Prostate gland (tissue), 2 donors: ENCODE measurements around the gene FFAR3. TPM values are rescaled to one million over a fixed set of nuclear protein-coding genes. Genes with fewer than 3 reads are reported as not detected.
A peak's percentile ranks its signal among the peaks of the same experiment; 100 is the strongest.
"Not testable (repeated sequence)": the region's sequence is repeated elsewhere in the genome, so short reads cannot be mapped to it uniquely, and the experiment has no call there.

ENCODE experiments used
- DNase-seq: peaks from one replicate; pipeline ENCODE4 v3.0.0-alpha.2; 2019; ENCODE audit warnings: low spot score
- H3K27ac ChIP-seq, 2 donors: fragments of 200-600 bp; sonication (generic); 2 replicates each; pipeline ENCODE4 v1.5.1; 2017 to 2019
- H3K27me3 ChIP-seq: fragments of 200-600 bp; sonication (generic); replicated peaks from 2 replicates; pipeline ENCODE4 v1.5.1; 2019; ENCODE audit not compliant: insufficient read depth
- H3K36me3 ChIP-seq, 2 donors: fragments of 200-600 bp; sonication (generic); 1 replicate in 1 of 2; 2 replicates in 1 of 2; pipeline versions ENCODE4 v1.5.1 to v1.8.1; 2017 to 2019
- H3K4me1 ChIP-seq: fragments of 200-600 bp; sonication (generic); replicated peaks from 2 replicates; pipeline ENCODE4 v1.5.1; 2019
- H3K4me3 ChIP-seq, 2 donors: fragments of 200-600 bp; sonication (generic); 2 replicates each; pipeline ENCODE4 v1.5.1; 2017 to 2019
- H3K9me3 ChIP-seq: fragments of 200-600 bp; sonication (generic); 2 replicates; pipeline ENCODE4 v1.5.1; 2017
- CTCF ChIP-seq, 4 experiments: fragments of 200-600 bp in 2 of 4; fragments of 450-650 bp in 2 of 4; sonication (generic) in 2 of 4; IDR thresholded peaks; 1 replicate in 3 of 4; 2 replicates in 1 of 4; pipeline ENCODE4 v1.5.1; 2016 to 2019; ENCODE audit warnings: antibody characterized with exemption in 4 of 4, mild to moderate bottlenecking in 2 of 4, moderate library complexity in 2 of 4
- POLR2A ChIP-seq: fragments of 450-650 bp; IDR thresholded peaks from one replicate; pipeline ENCODE4 v1.6.1; 2016; ENCODE audit warnings: antibody characterized with exemption, mild to moderate bottlenecking
- POLR2AphosphoS5 ChIP-seq: sonication (generic); formaldehyde crosslinking; IDR thresholded peaks from one replicate; pipeline ENCODE4 v1.6.1; 2017; ENCODE audit warnings: antibody characterized with exemption
- WGBS: methylation state at CpG from one replicate; pipeline ENCODE4 v1.1.5; 2018; 5-methylcytosine and 5-hydroxymethylcytosine counted together
- intact Hi-C: fragments of 100-400 bp; cut with DNase I; formaldehyde crosslinking; loops from one replicate; pipeline ENCODE4 v1.14.2; 2022
- total RNA-seq, 2 donors: library from RNA; depleted of rRNA; stranded (reverse); fragments of >200 nt; gene quantifications; one replicate each; pipeline ENCODE4 v1.1.0, GENCODE V29; 2016

The FFAR3 gene
- total RNA-seq, 2 donors from 2014 or later = 1.6 TPM; not detected in 1

DNA sequence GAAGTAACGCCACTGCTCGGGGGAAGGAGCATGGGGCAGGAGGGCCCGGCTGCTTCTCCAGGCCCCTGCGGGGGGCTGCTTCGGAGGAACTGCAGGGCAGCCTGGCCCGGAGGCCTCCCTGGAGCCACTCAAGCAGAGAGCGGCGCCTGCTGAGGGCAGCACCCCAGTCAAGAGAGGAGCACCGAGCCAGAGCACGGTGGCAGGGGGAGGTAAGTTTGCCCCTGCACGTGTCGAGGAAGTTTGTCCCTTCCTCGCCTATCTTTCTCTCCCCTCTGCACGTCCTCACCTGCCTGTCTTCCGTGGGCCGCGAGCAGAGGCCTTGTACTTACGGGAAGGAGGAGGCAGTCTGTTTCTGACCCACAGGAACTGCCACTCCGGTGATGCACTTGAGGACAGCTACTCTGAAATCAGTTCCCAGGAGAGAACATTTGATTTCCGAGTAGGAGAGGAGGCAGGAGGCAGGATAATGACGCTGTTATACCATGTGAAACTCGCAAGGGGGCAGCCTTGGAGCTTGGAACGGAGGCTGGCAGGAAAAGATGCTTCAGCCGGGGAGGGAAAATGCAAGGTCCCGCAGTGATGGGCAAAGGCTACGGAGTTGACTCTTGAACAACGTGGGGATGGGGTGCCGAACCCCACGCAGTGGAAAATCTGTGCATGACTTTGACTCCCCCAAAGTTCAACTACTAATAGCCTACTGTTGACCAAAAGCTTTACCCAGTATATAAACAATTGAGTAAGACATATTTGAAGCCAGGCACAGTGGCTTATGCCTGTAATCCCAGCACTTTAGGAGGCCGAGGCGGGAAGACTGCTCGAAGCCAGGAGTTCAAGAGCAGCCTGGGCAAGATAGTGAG is 5.6 kb upstream of the FFAR3 start:
- H3K4me1 ChIP-seq = no peaks in the 10 kb centered on the region
- 38% methylated on average over 32 of the region's 32 CpGs for WGBS
- H3K36me3 ChIP-seq = no peaks in the 10 kb centered on the region
- no peak overlapping the region for H3K27ac ChIP-seq
- DNase-seq = peak; percentile 64
- intact Hi-C loops = loop anchor here (2.0 to 10.0 kb wide), 3 partner anchors 116 to 362 kb away; partner anchors contain the start of gene KMT2B
- H3K9me3 ChIP-seq = no peaks in the 10 kb centered on the region
- H3K27me3 ChIP-seq = no peaks in the 10 kb centered on the region
- peak in 3 of 4 experiments; percentile 63 to 82 (median 79) for TF ChIP-seq CTCF (IDR thresholded peaks at IDR 0.05)
- TF ChIP-seq POLR2AphosphoS5 = peak; percentile 66
- no peak for TF ChIP-seq POLR2A
- H3K4me3 ChIP-seq = no peak overlapping the region

DNA sequence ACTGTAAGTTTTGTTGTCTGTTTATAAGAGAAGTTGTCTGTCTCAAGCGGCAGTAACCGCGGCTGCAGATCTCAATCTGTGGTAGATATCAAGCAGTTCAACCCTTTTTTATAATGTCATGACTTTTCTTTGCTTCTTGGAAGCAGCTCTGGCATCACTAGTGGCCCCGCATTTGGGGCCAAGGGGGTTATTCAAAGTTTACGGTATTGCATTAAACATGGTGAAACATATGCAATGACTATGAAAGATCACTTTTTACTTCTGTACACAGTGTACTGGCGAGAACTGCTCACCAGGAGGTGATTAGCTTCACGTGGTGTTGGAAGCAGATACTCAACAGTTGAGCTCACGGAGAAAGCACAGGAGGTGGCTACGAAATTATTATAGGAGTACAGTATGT is 4.6 kb upstream of the FFAR3 start:
- no peak overlapping the region for H3K4me3 ChIP-seq
- no peak for DNase-seq

DNA sequence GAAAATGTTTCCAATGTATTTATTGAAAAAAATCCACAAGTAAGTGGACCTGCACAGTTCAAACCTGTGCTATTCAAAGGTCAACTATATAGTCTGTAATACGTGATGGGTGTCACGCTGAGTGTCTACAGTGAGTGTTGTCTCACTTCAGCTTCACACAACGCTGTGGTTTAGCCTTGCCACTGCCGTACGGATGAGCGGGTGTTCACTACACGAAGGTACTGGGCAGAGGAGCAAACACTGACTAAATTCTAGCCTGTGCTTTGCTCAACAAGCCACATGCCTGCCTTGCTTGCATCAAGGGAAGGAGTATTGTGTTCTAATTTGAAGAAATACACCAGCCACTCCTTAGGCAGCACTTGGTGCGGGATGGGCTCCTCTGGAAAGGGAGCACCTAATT is 3.4 kb upstream of the FFAR3 start:
- no peak overlapping the region for H3K4me3 ChIP-seq
- no peaks in the 10 kb centered on the region for H3K9me3 ChIP-seq
- intact Hi-C loops = loop anchor here (5.0 to 10.0 kb wide), 2 partner anchors 142 to 360 kb away; partner anchors contain the start of gene KMT2B
- no peaks in the 10 kb centered on the region for H3K36me3 ChIP-seq
- DNase-seq = no peak
- no peak overlapping the region for H3K27ac ChIP-seq
- H3K4me1 ChIP-seq = no peaks in the 10 kb centered on the region
- 78% methylated on average over 8 of the region's 8 CpGs for WGBS
- H3K27me3 ChIP-seq = no peaks in the 10 kb centered on the region
- no peak for TF ChIP-seq POLR2A
- no peak for TF ChIP-seq POLR2AphosphoS5
- no peak for TF ChIP-seq CTCF (IDR thresholded peaks at IDR 0.05)

More for the DNA sequence above, 4.6 kb upstream of the FFAR3 start:
- Histone ChIP-seq H3K4me1 (no peaks in the 10 kb centered on the region), H3K36me3 (no peaks in the 10 kb centered on the region), H3K9me3 (no peaks in the 10 kb centered on the region), H3K27ac (no peak overlapping the region), H3K27me3 (no peaks in the 10 kb centered on the region)
- 38% methylated on average over 9 of the region's 9 CpGs for WGBS
- intact Hi-C loops = loop anchor here (2.0 to 10.0 kb wide), 3 partner anchors 115 to 361 kb away; partner anchors contain the start of gene KMT2B
- peak; percentile 61 for TF ChIP-seq POLR2AphosphoS5
- TF ChIP-seq CTCF (IDR thresholded peaks at IDR 0.05) = no peak
- no peak for TF ChIP-seq POLR2A

DNA sequence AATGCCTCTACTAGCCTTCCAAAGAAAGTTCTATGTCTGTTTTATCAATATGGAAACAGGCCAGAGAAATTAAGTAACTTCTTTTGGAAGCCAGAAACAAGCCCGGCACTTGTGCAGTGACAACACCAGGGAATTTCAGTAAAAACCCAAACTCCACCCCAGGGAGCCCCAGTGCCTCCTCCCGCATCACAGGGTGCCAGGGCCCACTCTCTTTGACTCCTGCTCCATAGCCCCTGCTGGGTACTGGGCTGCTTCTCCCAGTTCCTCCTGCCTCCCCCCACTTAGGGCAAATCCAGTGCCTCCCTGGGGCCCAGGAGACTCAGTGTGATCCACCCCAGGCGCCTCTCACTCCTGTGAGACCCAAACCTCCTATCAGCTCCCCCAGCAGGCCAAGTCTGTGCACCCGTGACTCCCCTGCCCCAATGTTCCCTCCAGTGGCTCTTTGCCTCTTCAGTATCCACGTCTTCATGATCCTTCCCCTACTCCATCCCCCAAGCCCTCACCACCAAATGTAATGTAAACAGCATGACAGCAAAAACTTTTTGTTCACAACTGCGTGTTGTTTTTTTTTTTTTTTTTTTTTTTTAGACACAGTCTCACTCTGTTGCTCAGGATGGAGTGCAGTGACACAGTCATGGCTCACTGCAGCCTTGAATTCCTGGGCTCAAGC is 2.3 kb upstream of the FFAR3 start:
- H3K27ac ChIP-seq = no peak overlapping the region
- DNase-seq = no peak
- H3K36me3 ChIP-seq = no peaks in the 10 kb centered on the region
- H3K27me3 ChIP-seq = no peaks in the 10 kb centered on the region
- TF ChIP-seq CTCF (IDR thresholded peaks at IDR 0.05) (no peak), POLR2AphosphoS5 (no peak), POLR2A (no peak)
- 54% methylated on average over 6 of the region's 6 CpGs for WGBS
- no peaks in the 10 kb centered on the region for H3K4me1 ChIP-seq
- intact Hi-C loops = loop anchor here (10.0 kb wide), 1 partner anchor 359 kb away; the partner anchor contains the start of gene KMT2B
- H3K9me3 ChIP-seq = no peaks in the 10 kb centered on the region
- no peak overlapping the region for H3K4me3 ChIP-seq

GRCh38 chr19:35358834-35359233 is 574 bp downstream of the FFAR3 start:
- not testable (repeated sequence) for H3K4me3 ChIP-seq, H3K36me3 ChIP-seq, H3K9me3 ChIP-seq, H3K27me3 ChIP-seq, H3K4me1 ChIP-seq, DNase-seq, H3K27ac ChIP-seq
- 90% methylated on average over 8 of the region's 16 CpGs for WGBS
- intact Hi-C loops = loop anchor here (10.0 kb wide), 1 partner anchor 356 kb away; the partner anchor contains the start of gene KMT2B

GRCh38 chr19:35359395-35359794 is 1.1 kb downstream of the FFAR3 start:
- H3K27ac ChIP-seq, H3K27me3 ChIP-seq, H3K9me3 ChIP-seq, H3K4me3 ChIP-seq, H3K4me1 ChIP-seq, DNase-seq, H3K36me3 ChIP-seq: not testable (repeated sequence)
- WGBS = 89% methylated on average over 8 of the region's 21 CpGs
- intact Hi-C loops = loop anchor here (10.0 kb wide), 1 partner anchor 355 kb away; the partner anchor contains the start of gene KMT2B

DNA sequence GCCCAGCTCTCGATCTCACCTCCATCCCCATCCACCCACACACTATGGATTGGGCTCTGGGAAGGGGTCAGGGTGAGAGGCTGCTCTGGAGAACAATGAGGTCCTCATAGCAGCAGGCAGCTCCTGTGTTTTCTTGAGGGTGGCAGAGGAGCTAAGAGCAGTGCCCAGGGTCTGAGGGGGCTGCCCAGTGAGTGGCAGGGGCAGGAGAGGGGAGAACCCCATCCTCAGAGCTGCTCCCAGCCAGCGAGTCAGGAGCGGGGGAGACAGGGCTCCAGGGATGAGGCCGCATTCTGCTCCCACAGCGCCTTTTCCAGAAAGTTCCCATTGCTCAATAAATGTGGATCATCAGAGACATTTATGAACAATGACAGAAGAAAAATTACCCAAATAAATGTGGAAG is 1.8 kb downstream of the FFAR3 start:
- H3K27ac ChIP-seq, H3K27me3 ChIP-seq, H3K9me3 ChIP-seq, DNase-seq, H3K36me3 ChIP-seq, H3K4me3 ChIP-seq, H3K4me1 ChIP-seq, intact Hi-C loops: not testable (repeated sequence)
- 71% methylated on average over 4 of the region's 5 CpGs for whole genome bisulfite sequencing
